K562 (cell line): ENCODE data around the gene SPATA20. TPM values are rescaled to one million over a fixed set of nuclear protein-coding genes. Genes with fewer than 3 reads are reported as not detected.

Experiments
- ATAC-seq: fragments of 200-7000 bp; cut with Tn5 transposase; 3 replicates; pipeline ENCODE4 v1.9.1; 2020; ENCODE audit warnings: moderate library complexity
- BruUV-seq: library from RNA; stranded (reverse); fragments of 400-500 nt; replicated peaks from 2 replicates; lab custom pipeline; 2021; lab: Mats Ljungman, UMichigan
- CTCF ChIA-PET: fragments of 300-600 bp; formaldehyde crosslinking; extraction: SDS; loops from one replicate; lab custom pipeline; 2021; ENCODE audit warnings: low intra/inter-chr PET ratio; lab: Yijun Ruan, JAX
- POLR2A ChIA-PET: fragments of 300-600, 350-650 bp; sonication (Branson Sonifier 250); formaldehyde crosslinking; extraction: SDS; loops from one replicate; lab custom pipeline; 2021; ENCODE audit warnings: antibody characterized with exemption, inconsistent platforms; lab: Yijun Ruan, JAX
- DNase-seq, 4 experiments: peaks; one replicate each; pipeline versions ENCODE4 v3.0.0 to v3.0.0-alpha.2; 2011 to 2018; ENCODE audit warnings: low spot score in 3 of 4, mixed read lengths in 3 of 4; ENCODE audit errors: extremely low read depth in 1 of 4
- FAIRE-seq: peaks from 2 replicates; lab custom pipeline; 2011; peaks lifted over from hg19 to GRCh38; lab: Jason Lieb, UNC
- H2AFZ ChIP-seq: 2 replicates; pipeline ENCODE4 v1.6.0; 2011; ENCODE audit warnings: low read depth, low read length, control low read depth, inconsistent platforms
- H3K27ac ChIP-seq: fragments of 200-600 bp; 3 replicates; pipeline ENCODE4 v1.8.0; 2011; ENCODE audit warnings: low read depth, mild to moderate bottlenecking, control low read depth, inconsistent platforms, low read length, moderate library complexity, mixed read lengths; ENCODE audit errors: extremely low read depth
- H3K27me3 ChIP-seq, 2 experiments: fragments of 300-600 bp in 1 of 2; 2 replicates in 1 of 2; 3 replicates in 1 of 2; pipeline versions ENCODE4 v1.6.0 to v1.8.0; 2011; ENCODE audit warnings: inconsistent platforms in 2 of 2, low read length in 2 of 2, mild to moderate bottlenecking in 1 of 2, mixed read lengths in 1 of 2, moderate library complexity in 1 of 2; ENCODE audit not compliant: control insufficient read depth in 2 of 2, insufficient read depth in 2 of 2
- H3K36me3 ChIP-seq: fragments of 300-600 bp; 3 replicates; pipeline ENCODE4 v1.8.0; 2011; ENCODE audit warnings: mild to moderate bottlenecking, low read length, inconsistent platforms; ENCODE audit not compliant: control insufficient read depth, insufficient read depth
- H3K4me1 ChIP-seq, 2 experiments: fragments of 200-600 bp in 1 of 2; replicated peaks in 1 of 2; 2 replicates in 1 of 2; 3 replicates in 1 of 2; pipeline versions ENCODE4 v1.5.1 to v1.8.0; 2011; ENCODE audit warnings: inconsistent platforms in 2 of 2, low read length in 2 of 2, mild to moderate bottlenecking in 1 of 2, mixed read lengths in 1 of 2, moderate library complexity in 1 of 2; ENCODE audit not compliant: control insufficient read depth in 2 of 2, insufficient read depth in 2 of 2
- H3K4me2 ChIP-seq: 2 replicates; pipeline ENCODE4 v1.6.1; 2011; ENCODE audit warnings: low read length, control low read depth, inconsistent platforms, mixed read lengths; ENCODE audit not compliant: insufficient read depth
- H3K4me3 ChIP-seq: fragments of 200-600 bp; sonication (generic), shearing (Covaris generic); 2 replicates; pipeline ENCODE4 v1.5.1; 2016; ENCODE audit warnings: control low read depth, inconsistent platforms
- H3K79me2 ChIP-seq: fragments of 200-600 bp; 3 replicates; pipeline ENCODE4 v1.8.0; 2011; ENCODE audit warnings: low read length, inconsistent platforms; ENCODE audit not compliant: control insufficient read depth, insufficient read depth
- H3K9ac ChIP-seq, 2 experiments: 2 replicates each; pipeline versions ENCODE4 v1.6.0 to v1.6.1; 2011; ENCODE audit warnings: low read depth in 2 of 2, low read length in 2 of 2, control low read depth in 1 of 2, inconsistent platforms in 1 of 2, mild to moderate bottlenecking in 1 of 2, mixed read lengths in 1 of 2; ENCODE audit not compliant: insufficient read depth in 1 of 2
- H3K9me1 ChIP-seq: one replicate; pipeline ENCODE4 v1.6.0; 2011; ENCODE audit warnings: inconsistent platforms, mild to moderate bottlenecking, low read length, moderate library complexity; ENCODE audit not compliant: control insufficient read depth, insufficient read depth
- H3K9me3 ChIP-seq: replicated peaks from 2 replicates; pipeline ENCODE4 v1.5.1; 2011; ENCODE audit warnings: low read depth, low read length, inconsistent platforms; ENCODE audit not compliant: control insufficient read depth, insufficient read depth
- H4K20me1 ChIP-seq: replicated peaks from 2 replicates; pipeline ENCODE4 v1.6.1; 2011; ENCODE audit warnings: low read length, inconsistent platforms, mixed read lengths; ENCODE audit not compliant: control insufficient read depth, insufficient read depth
- ETS2 ChIP-seq: IDR thresholded peaks from 2 replicates; pipeline ENCODE4 v1.6.1; 2016; ENCODE audit warnings: borderline replicate concordance, missing genetic modification characterization, mild to moderate bottlenecking, moderate library complexity, missing compliant biosample characterization; ENCODE audit not compliant: poor library complexity, severe bottlenecking
- KDM1A ChIP-seq, 2 experiments: fragments of 450-650 bp; IDR thresholded peaks; 2 replicates each; pipeline ENCODE4 v1.6.1; 2016; ENCODE audit warnings: mild to moderate bottlenecking in 2 of 2
- MAFF ChIP-seq: IDR thresholded peaks from 2 replicates; pipeline ENCODE4 v1.6.1; 2012; ENCODE audit warnings: low read length, improper control_type of control experiment
- MEIS2 ChIP-seq: fragments of 450-650 bp; IDR thresholded peaks from 2 replicates; pipeline ENCODE4 v1.6.1; 2014; ENCODE audit warnings: mild to moderate bottlenecking; ENCODE audit not compliant: partially characterized antibody
- NCOA4 ChIP-seq: fragments of 450-650 bp; IDR thresholded peaks from 2 replicates; pipeline ENCODE4 v1.6.1; 2018; ENCODE audit warnings: mild to moderate bottlenecking; ENCODE audit not compliant: partially characterized antibody
- SMARCA5 ChIP-seq: fragments of 450-650 bp; IDR thresholded peaks from 2 replicates; pipeline ENCODE4 v1.6.1; 2016
- ZNF124 ChIP-seq: sonication (generic); formaldehyde crosslinking; IDR thresholded peaks from 2 replicates; pipeline ENCODE4 v1.8.1; 2022; ENCODE audit warnings: missing genetic modification reagents
- ZNF134 ChIP-seq: fragments of 250-450 bp; sonication (Bioruptor Pico); conservative IDR thresholded peaks from 2 replicates; pipeline ENCODE4 v1.4.0; 2020
- ZNF165 ChIP-seq: fragments of 250-450 bp; sonication (Bioruptor Pico); IDR thresholded peaks from 2 replicates; pipeline ENCODE4 v1.4.0; 2020; ENCODE audit warnings: borderline replicate concordance
- ZNF507 ChIP-seq: conservative IDR thresholded peaks from 2 replicates; pipeline ENCODE4 v1.6.1; 2017; ENCODE audit warnings: missing genetic modification characterization, missing compliant biosample characterization
- ZNF830 ChIP-seq: fragments of 250-450 bp; sonication (Bioruptor Pico); IDR thresholded peaks from 2 replicates; pipeline ENCODE4 v1.5.0; 2021; ENCODE audit warnings: mild to moderate bottlenecking
- WGBS: fragments of 100-300 bp; shearing (Covaris generic); methylation state at CpG from one replicate; pipeline ENCODE4 v1.1.6; 2016; ENCODE audit warnings: low coverage, mixed read lengths; ENCODE audit not compliant: insufficient coverage; ENCODE audit errors: missing lambda C conversion rate; 5-methylcytosine and 5-hydroxymethylcytosine counted together
- in situ Hi-C: fragments of 300-500 bp; cut with MboI; formaldehyde crosslinking; loops from 4 replicates; pipeline ENCODE4 v1.15.0; 2018; ENCODE audit warnings: inconsistent platforms, mixed read lengths
- intact Hi-C: fragments of 100-400 bp; cut with micrococcal nuclease; formaldehyde crosslinking; loops from 2 replicates; pipeline ENCODE4 v1.14.2; 2022
- polyA plus RNA-seq, 8 experiments: library from polyadenylated mRNA; depleted of rRNA in 4 of 8; stranded (reverse) in 5 of 8; unstranded in 3 of 8; fragments of >200 nt; fragmentation: Nextera tagmentation in 2 of 8; fragmentation: Illumina TruSeq in 1 of 8; extraction: Ambion mirVana in 2 of 8; extraction: Trizol in 1 of 8; gene quantifications; 2 replicates each; pipeline versions ENCODE4 v1.2.1 to v1.2.3, GENCODE V29; 2011 to 2014; ENCODE audit warnings: inconsistent platforms in 1 of 8, missing spikeins in 1 of 8
- total RNA-seq, 7 experiments: library from RNA; depleted of rRNA in 6 of 7; stranded (reverse); fragments of >200 nt in 6 of 7; fragmentation: Illumina TruSeq in 2 of 7; extraction: Trizol in 2 of 7; gene quantifications; 2 replicates each; pipeline versions ENCODE4 v1.2.1 to v1.2.3, GENCODE V29; 2011 to 2021; ENCODE audit warnings: low replicate concordance in 1 of 7
- TF ChIP-seq, protein P1 (sequence below): fragments of 250-450 bp; sonication (Bioruptor Pico); IDR thresholded peaks from 2 replicates; pipeline ENCODE4 v1.8.0; 2022; ENCODE audit warnings: moderate library complexity, mild to moderate bottlenecking, inconsistent platforms
- TF ChIP-seq, protein P2 (sequence below), 2 experiments: fragments of 450-650 bp in 1 of 2; sonication (generic) in 1 of 2; formaldehyde crosslinking; conservative IDR thresholded peaks; 2 replicates each; pipeline versions ENCODE4 v1.4.0 to v1.8.1; 2020 to 2022; ENCODE audit warnings: mild to moderate bottlenecking in 1 of 2, missing genetic modification reagents in 1 of 2

Gene SPATA20
- total and polyA plus RNA-seq, 9 of the 15 experiments (the other 6 are each of a cell fraction or from before 2014, with no cell fraction given), result 0.08 to 4.0 (median 1.5) TPM

DNA sequence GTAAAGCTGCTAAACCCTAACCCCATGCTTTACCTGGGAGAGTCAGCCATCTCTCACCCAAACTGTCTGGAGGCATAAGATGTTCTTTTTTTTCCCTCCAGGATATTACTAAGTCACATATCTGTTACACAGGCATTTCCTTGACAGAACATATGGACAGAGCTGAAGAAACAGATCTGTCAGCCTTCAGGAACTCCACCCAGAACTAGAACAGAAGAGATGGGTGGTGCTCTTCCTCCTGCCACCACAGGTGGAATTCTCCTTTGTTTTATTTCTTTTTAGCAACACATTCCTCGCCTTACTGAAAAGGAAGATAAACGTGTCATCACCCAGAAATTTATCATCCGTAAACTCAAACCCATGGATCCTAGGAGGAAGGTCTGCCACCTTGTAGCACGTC, 30.0 kb upstream of the SPATA20 start:
- POLR2A ChIA-PET, result interaction anchor here (1.0 kb wide), 1 partner anchor 15 kb away, joined by 3 read pairs; no protein-coding TSS in a partner anchor
- Histone ChIP-seq H3K9ac (no peak overlapping the region), H3K27ac (no peak overlapping the region), H3K36me3 (no peaks in the 10 kb centered on the region), H3K9me3 (no peaks in the 10 kb centered on the region), H2AFZ (no peak overlapping the region), H3K4me3 (no peak overlapping the region), H4K20me1 (no peaks in the 10 kb centered on the region), H3K79me2 (no peaks in the 10 kb centered on the region), H3K4me1 (no peaks in the 10 kb centered on the region), H3K9me1 (no peaks in the 10 kb centered on the region), H3K4me2 (no peak overlapping the region), H3K27me3 (peaks cover 12 to 31% of the 10 kb centered on the region in 2 experiments; a peak in 3 of 5 replicates)
- no peak for DNase-seq
- in situ Hi-C loops, result no loop called here
- BruUV-seq, result no TSS peak
- CTCF ChIA-PET, result no interaction called here
- WGBS, result 18% methylated on average over 4 of the region's 4 CpGs
- ATAC-seq, result no peak
- TF ChIP-seq ZNF830 (CRISPR knock-in tag) (no peak), NCOA4 (no peak), MEIS2 (no peak), MAFF (no peak), ZNF124 (CRISPR knock-in tag) (no peak), SMARCA5 (no peak), ZNF134 (CRISPR knock-in tag) (no peak), ZNF165 (no peak), KDM1A (IDR thresholded peaks at IDR 0.05) (no peak), ZNF507 (no peak), ETS2 (tag) (no peak)
- TF ChIP-seq, protein P1, sequence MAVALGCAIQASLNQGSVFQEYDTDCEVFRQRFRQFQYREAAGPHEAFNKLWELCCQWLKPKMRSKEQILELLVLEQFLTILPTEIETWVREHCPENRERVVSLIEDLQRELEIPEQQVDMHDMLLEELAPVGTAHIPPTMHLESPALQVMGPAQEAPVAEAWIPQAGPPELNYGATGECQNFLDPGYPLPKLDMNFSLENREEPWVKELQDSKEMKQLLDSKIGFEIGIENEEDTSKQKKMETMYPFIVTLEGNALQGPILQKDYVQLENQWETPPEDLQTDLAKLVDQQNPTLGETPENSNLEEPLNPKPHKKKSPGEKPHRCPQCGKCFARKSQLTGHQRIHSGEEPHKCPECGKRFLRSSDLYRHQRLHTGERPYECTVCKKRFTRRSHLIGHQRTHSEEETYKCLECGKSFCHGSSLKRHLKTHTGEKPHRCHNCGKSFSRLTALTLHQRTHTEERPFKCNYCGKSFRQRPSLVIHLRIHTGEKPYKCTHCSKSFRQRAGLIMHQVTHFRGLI (CRISPR knock-in tag), result no peak
- TF ChIP-seq, protein P2, sequence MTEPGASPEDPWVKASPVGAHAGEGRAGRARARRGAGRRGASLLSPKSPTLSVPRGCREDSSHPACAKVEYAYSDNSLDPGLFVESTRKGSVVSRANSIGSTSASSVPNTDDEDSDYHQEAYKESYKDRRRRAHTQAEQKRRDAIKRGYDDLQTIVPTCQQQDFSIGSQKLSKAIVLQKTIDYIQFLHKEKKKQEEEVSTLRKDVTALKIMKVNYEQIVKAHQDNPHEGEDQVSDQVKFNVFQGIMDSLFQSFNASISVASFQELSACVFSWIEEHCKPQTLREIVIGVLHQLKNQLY (CRISPR knock-in tag; conservative IDR thresholded peaks at IDR 0.05), result no peak
- no peak for FAIRE-seq
- intact Hi-C loops, result no loop called here
